Glutamatergic neuron (in vitro differentiated cells): Measurements from ENCODE around the gene JCHAIN. TPM values are rescaled to one million over a fixed set of nuclear protein-coding genes. Genes with fewer than 3 reads are reported as not detected.
"Not testable (repeated sequence)": the region's sequence is repeated elsewhere in the genome, so short reads cannot be mapped to it uniquely, and the experiment has no call there.

Experiments used
- DNase-seq: peaks from one replicate; pipeline ENCODE4 v3.0.0; 2022
- H3K27ac Mint-ChIP-seq: one replicate; pipeline ENCODE4 v1.8.0; 2020; ENCODE audit warnings: mild to moderate bottlenecking, mixed read lengths, inconsistent platforms; ENCODE audit not compliant: unreplicated experiment
- H3K27me3 Mint-ChIP-seq: one replicate; pipeline ENCODE4 v1.8.0; 2020; ENCODE audit warnings: mild to moderate bottlenecking, moderate library complexity, mixed read lengths, inconsistent platforms; ENCODE audit not compliant: unreplicated experiment
- H3K36me3 Mint-ChIP-seq: one replicate; pipeline ENCODE4 v1.8.0; 2020; ENCODE audit warnings: mild to moderate bottlenecking, mixed read lengths, inconsistent platforms; ENCODE audit not compliant: unreplicated experiment
- H3K4me1 Mint-ChIP-seq: one replicate; pipeline ENCODE4 v1.8.0; 2020; ENCODE audit warnings: mild to moderate bottlenecking, low read depth, mixed read lengths, inconsistent platforms; ENCODE audit not compliant: unreplicated experiment
- H3K4me3 Mint-ChIP-seq: one replicate; pipeline ENCODE4 v1.8.0; 2020; ENCODE audit warnings: mild to moderate bottlenecking, mixed read lengths, inconsistent platforms; ENCODE audit not compliant: unreplicated experiment
- H3K9me3 Mint-ChIP-seq: one replicate; pipeline ENCODE4 v1.8.0; 2020; ENCODE audit warnings: mild to moderate bottlenecking, moderate library complexity, mixed read lengths, inconsistent platforms; ENCODE audit not compliant: unreplicated experiment
- total RNA-seq: library from RNA; stranded (reverse); fragmentation: NEBNext Ultra II Directional; extraction: Animal tissue kit (Norgen Biotek cat#: 25700); gene quantifications from one replicate; pipeline ENCODE4 v1.2.1, GENCODE V29; 2021; ENCODE audit not compliant: unreplicated experiment
- TF ChIP-seq, protein P1 (sequence below): fragments of 200-600 bp; sonication (generic); IDR thresholded peaks from one replicate; pipeline ENCODE4 v1.5.0; 2021; ENCODE audit not compliant: partially characterized antibody, unreplicated experiment

JCHAIN gene
- total RNA-seq, 1 donor from 2014 or later = not detected

DNA sequence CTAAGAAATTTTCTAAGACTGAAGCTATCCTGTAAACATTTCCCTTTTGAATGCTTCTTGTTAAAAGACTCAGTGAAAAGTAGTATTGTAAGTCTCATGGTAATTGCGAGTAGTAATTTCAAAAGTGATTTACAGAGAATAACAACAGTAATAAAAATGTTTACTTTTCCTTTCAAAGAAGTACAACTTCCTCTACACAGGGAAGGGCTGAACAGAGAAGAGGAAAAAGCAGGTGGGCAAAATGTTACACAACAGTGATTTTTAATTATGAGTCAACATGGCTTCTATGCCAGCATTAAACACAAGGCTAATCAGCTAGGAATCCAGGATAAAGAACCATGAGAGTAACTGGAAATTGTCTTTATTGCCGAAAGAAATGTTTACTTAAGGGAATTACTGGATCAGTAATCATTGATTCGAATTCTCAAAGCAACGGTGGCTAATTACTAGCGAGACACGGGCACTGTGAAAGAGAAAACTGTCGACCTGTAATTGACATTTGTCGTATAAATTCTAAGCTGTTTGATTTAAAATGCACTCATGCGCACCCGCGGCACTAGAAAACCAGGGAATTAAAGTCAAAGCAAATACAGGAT lies 37.4 kb upstream of the JCHAIN start:
- DNase-seq = no peak
- Mint-ChIP-seq H3K4me3 (peak overlapping the region; percentile 98), H3K27ac (peak overlapping the region; percentile 93), H3K27me3 (peaks cover 11% of the 10 kb centered on the region), H3K9me3 (peaks cover 8% of the 10 kb centered on the region), H3K4me1 (peaks cover 9% of the 10 kb centered on the region), H3K36me3 (no peaks in the 10 kb centered on the region)
- TF ChIP-seq, protein P1, sequence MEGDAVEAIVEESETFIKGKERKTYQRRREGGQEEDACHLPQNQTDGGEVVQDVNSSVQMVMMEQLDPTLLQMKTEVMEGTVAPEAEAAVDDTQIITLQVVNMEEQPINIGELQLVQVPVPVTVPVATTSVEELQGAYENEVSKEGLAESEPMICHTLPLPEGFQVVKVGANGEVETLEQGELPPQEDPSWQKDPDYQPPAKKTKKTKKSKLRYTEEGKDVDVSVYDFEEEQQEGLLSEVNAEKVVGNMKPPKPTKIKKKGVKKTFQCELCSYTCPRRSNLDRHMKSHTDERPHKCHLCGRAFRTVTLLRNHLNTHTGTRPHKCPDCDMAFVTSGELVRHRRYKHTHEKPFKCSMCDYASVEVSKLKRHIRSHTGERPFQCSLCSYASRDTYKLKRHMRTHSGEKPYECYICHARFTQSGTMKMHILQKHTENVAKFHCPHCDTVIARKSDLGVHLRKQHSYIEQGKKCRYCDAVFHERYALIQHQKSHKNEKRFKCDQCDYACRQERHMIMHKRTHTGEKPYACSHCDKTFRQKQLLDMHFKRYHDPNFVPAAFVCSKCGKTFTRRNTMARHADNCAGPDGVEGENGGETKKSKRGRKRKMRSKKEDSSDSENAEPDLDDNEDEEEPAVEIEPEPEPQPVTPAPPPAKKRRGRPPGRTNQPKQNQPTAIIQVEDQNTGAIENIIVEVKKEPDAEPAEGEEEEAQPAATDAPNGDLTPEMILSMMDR = no peak

DNA sequence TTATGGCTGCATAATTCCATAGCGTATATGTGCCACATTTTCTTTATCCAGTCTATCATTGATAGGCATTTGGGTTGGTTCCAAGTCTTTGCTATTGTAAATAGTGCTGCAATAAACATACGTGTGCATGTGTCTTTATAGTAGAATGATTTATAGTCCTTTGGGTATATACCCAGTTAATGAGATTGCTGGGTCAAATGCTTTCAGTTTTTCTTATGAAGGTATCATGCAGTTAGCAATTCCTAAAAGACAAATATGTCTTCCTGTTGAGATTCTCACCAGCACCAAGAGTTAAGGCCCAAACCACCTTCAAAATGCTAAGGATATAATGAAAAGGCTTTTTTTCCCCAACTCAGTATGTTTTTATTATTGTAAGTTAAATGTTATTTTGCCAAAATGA lies 36.3 kb upstream of the JCHAIN start:
- DNase-seq, H3K36me3 Mint-ChIP-seq, H3K4me1 Mint-ChIP-seq, H3K9me3 Mint-ChIP-seq, H3K4me3 Mint-ChIP-seq: not testable (repeated sequence)
- H3K27ac Mint-ChIP-seq = peak overlapping the region; percentile 43
- H3K27me3 Mint-ChIP-seq = peaks cover 11% of the 10 kb centered on the region

DNA sequence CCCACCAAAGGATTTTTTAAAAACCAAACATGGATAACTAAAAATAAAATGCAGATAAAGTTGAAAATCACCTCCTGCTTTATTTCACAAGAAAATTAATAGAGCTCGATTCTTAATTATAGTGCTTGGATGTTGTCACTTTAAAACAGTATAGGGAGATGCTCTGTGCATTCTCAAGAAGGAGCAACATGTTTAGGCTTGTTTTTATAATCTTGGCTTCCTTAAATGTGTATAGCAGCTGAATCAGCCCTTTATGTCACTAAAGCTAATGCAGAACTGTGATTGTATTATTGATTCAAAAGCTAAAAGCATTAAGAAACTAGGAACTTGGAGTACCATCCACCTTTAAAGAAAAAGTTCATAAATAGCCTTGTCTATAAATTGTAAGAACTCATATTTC lies 35.0 kb upstream of the JCHAIN start:
- H3K27me3 Mint-ChIP-seq = peaks cover 11% of the 10 kb centered on the region
- no peaks in the 10 kb centered on the region for H3K36me3 Mint-ChIP-seq
- H3K27ac Mint-ChIP-seq = no peak overlapping the region
- no peak for DNase-seq
- peaks cover 8% of the 10 kb centered on the region for H3K4me1 Mint-ChIP-seq
- H3K9me3 Mint-ChIP-seq = peaks cover 8% of the 10 kb centered on the region
- H3K4me3 Mint-ChIP-seq = no peak overlapping the region
- TF ChIP-seq, protein P1 = no peak

DNA sequence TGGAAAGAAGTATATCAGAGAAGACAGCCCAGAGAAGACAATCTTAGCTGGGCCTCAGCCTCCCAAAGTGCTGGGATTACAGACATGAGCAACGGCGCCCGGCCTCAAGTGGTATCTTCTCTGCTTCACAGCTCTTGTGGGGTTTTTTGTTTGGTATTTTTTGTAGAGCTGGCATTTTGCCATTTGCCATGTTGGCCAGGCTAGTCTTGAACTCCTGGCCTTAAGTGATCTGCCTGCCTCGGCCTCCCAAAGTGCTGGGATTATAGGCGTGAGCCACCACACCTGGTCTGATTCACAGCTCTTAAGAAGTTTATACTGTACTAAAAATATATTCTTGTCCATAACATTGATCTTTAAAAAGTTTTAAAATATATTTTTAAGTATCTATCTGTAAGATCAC lies 34.4 kb upstream of the JCHAIN start:
- no peak overlapping the region for H3K4me3 Mint-ChIP-seq

DNA sequence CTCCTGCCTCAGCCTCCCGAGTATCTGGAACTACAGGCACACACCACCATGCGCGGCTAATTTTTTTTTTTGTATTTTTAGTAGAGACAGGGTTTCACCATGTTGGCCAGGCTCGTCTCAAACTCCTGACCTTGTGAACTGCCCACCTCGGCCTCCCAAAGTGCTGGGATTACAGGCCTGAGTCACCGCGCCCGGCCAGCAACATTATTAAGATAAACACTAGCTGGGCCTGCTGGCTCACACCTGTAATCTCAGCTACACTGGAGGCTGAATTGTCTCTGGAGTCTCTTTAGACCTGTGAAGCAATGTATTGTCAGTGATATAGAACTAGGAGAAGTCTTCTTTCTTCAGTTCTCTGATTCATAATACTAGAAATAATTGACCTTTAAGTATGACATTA lies 32.1 kb upstream of the JCHAIN start:
- H3K9me3 Mint-ChIP-seq, H3K4me3 Mint-ChIP-seq, H3K27me3 Mint-ChIP-seq, H3K4me1 Mint-ChIP-seq, DNase-seq, H3K27ac Mint-ChIP-seq, H3K36me3 Mint-ChIP-seq: not testable (repeated sequence)

More for the DNA sequence above, 34.4 kb upstream of the JCHAIN start:
- DNase-seq = no peak
- no peak overlapping the region for H3K27ac Mint-ChIP-seq
- H3K27me3 Mint-ChIP-seq = peaks cover 7% of the 10 kb centered on the region
- no peaks in the 10 kb centered on the region for H3K36me3 Mint-ChIP-seq
- TF ChIP-seq, protein P1 = no peak
- H3K4me1 Mint-ChIP-seq = peaks cover 3% of the 10 kb centered on the region
- H3K9me3 Mint-ChIP-seq = peaks cover 5% of the 10 kb centered on the region

DNA sequence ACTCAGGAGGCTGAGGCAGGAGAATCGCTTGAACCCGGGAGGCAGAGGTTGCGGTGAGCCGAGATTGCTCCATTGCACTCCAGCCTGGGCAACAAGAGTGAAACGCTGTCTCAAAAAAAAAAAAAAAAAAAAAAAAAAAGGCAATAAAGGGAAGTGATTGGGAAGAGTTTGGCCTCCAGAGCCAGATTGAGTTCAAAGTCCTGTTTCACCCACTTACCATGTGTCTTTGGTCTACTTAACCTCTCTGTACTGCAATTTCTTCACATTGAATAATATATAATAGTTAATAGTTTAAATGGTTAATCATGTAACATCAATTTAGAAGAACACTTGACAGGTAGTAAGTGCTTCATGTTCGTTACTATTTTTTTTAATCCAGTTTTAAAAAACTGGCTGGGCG lies 28.3 kb upstream of the JCHAIN start:
- DNase-seq, H3K27me3 Mint-ChIP-seq, H3K27ac Mint-ChIP-seq, H3K36me3 Mint-ChIP-seq, H3K4me1 Mint-ChIP-seq, H3K9me3 Mint-ChIP-seq, H3K4me3 Mint-ChIP-seq: not testable (repeated sequence)
